Mammary epithelial cell (primary cell): ENCODE measurements around the gene GID4.

Source experiments
- EZH2 ChIP-seq: IDR thresholded peaks from 2 replicates; pipeline ENCODE4 v1.6.1; 2012; ENCODE audit warnings: low read length, inconsistent platforms, borderline replicate concordance
- TF ChIP-seq, protein P1 (sequence below), 2 donors: IDR thresholded peaks in 1 of 2; conservative IDR thresholded peaks in 1 of 2; 2 replicates each; pipeline ENCODE4 v1.5.1; 2011 to 2012; ENCODE audit warnings: inconsistent platforms in 2 of 2, low read length in 2 of 2, mild to moderate bottlenecking in 2 of 2, control low read depth in 1 of 2, low read depth in 1 of 2; ENCODE audit not compliant: insufficient read depth in 1 of 2; ENCODE audit errors: extremely low read depth in 1 of 2

DNA sequence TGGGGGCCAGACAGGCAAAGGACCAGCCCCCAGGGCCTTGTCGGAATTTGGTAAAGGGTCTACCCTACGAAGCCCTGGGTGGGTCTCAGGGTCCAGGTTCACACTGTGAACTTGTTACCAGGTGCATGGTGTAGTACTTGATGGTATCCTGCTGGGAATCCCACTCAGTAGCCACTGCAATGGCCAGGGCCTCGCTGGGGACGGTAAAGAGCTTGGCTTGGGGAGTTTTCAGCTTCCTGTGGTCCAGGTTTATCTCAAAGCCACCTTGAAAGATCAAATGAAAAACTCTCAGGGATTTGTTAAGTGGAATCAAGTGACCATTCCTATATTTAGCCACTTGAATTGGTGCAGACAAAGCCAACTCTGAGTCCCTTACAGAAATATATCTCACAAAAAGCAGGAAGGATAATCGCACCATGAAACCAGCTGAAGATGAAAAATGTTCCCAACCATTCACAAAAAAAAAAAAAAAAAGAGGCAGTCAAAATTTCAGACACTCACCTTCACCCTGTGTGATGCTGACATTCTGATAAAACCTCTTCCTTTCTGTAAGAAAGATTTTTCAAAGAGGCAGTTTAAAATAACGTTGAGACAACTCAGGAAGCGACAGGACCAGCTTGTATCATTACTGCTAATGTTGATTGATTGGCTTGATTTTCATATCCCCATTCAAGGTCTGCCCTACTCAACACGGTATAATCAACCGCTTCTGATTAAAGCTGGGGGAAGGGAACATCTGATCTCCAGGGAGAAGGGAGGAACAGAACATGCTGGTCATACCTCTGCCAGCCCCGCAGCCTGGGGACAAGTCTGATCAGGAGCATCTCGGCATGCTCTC, 10.9 kb upstream of the GID4 start:
- TF ChIP-seq, protein P1, sequence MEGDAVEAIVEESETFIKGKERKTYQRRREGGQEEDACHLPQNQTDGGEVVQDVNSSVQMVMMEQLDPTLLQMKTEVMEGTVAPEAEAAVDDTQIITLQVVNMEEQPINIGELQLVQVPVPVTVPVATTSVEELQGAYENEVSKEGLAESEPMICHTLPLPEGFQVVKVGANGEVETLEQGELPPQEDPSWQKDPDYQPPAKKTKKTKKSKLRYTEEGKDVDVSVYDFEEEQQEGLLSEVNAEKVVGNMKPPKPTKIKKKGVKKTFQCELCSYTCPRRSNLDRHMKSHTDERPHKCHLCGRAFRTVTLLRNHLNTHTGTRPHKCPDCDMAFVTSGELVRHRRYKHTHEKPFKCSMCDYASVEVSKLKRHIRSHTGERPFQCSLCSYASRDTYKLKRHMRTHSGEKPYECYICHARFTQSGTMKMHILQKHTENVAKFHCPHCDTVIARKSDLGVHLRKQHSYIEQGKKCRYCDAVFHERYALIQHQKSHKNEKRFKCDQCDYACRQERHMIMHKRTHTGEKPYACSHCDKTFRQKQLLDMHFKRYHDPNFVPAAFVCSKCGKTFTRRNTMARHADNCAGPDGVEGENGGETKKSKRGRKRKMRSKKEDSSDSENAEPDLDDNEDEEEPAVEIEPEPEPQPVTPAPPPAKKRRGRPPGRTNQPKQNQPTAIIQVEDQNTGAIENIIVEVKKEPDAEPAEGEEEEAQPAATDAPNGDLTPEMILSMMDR (conservative IDR thresholded peaks at IDR 0.05 in 1 of 2, IDR thresholded peaks at IDR 0.05 in 1 of 2; ENCODE audit: extremely low read depth in 1 of 2, insufficient read depth in 1 of 2, low read depth in 1 of 2, low read length in 2 of 2), result no peak
- no peak for TF ChIP-seq EZH2
